ENCODE data around the gene SPPL2C.

The SPPL2C gene

GRCh38 chr17:45846646-45847045 lies 2.0 kb downstream of the SPPL2C start:
- no peak overlapping the region for H3K4me3 ChIP-seq (ENCODE audit: low read depth, low read length)
- TF ChIP-seq MYC (IDR thresholded peaks at IDR 0.05; ENCODE audit: low read depth, low read length) (no peak), POLR2A (IDR thresholded peaks at IDR 0.05; ENCODE audit: extremely low read depth, insufficient read length) (no peak), CTCF (IDR thresholded peaks at IDR 0.05; ENCODE audit: low read depth, low read length) (no peak)
- TF ChIP-seq, protein P1, sequence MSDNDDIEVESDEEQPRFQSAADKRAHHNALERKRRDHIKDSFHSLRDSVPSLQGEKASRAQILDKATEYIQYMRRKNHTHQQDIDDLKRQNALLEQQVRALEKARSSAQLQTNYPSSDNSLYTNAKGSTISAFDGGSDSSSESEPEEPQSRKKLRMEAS (IDR thresholded peaks at IDR 0.05; ENCODE audit: low read depth, low read length) = no peak
- DNase-seq (ENCODE audit: low read depth) = no peak

DNA sequence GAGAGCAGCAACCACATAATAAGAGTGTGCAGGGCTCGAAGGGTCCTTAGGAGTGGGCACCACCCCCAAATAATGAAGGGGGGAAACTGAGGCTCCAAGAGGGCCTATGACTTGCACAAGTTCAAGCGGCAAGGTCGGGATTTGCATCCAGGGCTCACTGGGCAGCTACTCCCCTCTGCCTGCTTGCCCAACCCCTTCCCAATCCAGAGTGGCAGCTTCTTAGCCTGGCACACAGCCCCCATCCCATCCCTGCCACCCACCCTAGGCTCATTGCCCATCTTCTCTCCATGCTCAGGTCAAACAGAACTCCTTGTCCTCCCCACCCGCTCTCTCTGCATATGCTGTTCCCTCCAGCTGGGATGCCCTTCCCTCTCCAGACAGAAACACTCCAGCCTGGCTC lies 2.4 kb downstream of the SPPL2C start:
- DNase-seq (ENCODE audit: low read depth) = no peak
- TF ChIP-seq, protein P1 (IDR thresholded peaks at IDR 0.05; ENCODE audit: low read depth, low read length) = no peak
- TF ChIP-seq MYC (IDR thresholded peaks at IDR 0.05; ENCODE audit: low read depth, low read length) (no peak), POLR2A (IDR thresholded peaks at IDR 0.05; ENCODE audit: extremely low read depth, insufficient read length) (no peak), CTCF (IDR thresholded peaks at IDR 0.05; ENCODE audit: low read depth, low read length) (no peak)
- H3K4me3 ChIP-seq (ENCODE audit: low read depth, low read length) = no peak overlapping the region

DNA sequence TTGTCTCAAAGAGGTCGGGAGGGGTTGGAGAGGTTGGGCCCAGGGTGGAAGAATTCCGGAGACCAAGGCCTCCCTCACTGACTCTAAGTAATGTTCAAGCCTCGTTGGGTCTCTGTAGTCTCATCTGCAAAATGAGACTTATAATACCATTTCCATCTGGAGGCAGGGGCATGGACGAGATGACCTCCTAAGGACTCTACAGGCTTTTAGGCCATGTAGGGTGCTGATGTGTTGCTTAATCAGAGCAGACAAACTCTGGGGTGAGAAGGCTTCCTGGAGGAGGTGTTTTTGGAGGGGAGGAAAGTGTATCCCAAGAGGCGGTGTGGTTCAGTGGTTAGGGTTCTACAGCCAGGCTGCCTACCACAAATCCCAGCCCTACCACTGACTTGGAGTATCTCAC lies 3.1 kb downstream of the SPPL2C start:
- DNase-seq (ENCODE audit: low read depth) = no peak
- no peak overlapping the region for H3K4me3 ChIP-seq (ENCODE audit: low read depth, low read length)
- TF ChIP-seq POLR2A (IDR thresholded peaks at IDR 0.05; ENCODE audit: extremely low read depth, insufficient read length) (no peak), CTCF (IDR thresholded peaks at IDR 0.05; ENCODE audit: low read depth, low read length) (no peak), MYC (IDR thresholded peaks at IDR 0.05; ENCODE audit: low read depth, low read length) (no peak)
- TF ChIP-seq, protein P1 (IDR thresholded peaks at IDR 0.05; ENCODE audit: low read depth, low read length) = no peak

DNA sequence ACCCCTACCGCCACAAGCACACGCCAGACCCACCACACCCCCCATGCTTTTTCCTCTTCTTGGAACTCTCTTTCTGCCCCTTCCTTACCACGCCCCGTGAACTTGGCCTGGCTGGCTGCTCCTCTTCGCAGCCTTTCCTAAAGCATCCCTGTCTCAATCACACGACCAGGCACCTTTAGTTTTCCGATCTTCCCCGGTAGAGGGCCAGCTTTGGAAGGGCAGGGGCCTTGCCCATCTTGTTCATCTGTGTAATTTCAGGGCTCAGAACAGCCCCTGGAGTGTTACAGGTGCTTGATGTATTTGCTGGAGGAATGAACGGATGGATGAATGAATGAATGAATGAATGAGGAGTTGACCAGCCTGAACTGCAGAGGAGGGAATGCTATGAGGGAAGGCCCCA lies 3.7 kb downstream of the SPPL2C start:
- DNase-seq (ENCODE audit: low read depth) = no peak
- H3K4me3 ChIP-seq (ENCODE audit: low read depth, low read length) = no peak overlapping the region
- TF ChIP-seq MYC (IDR thresholded peaks at IDR 0.05; ENCODE audit: low read depth, low read length) (no peak), CTCF (IDR thresholded peaks at IDR 0.05; ENCODE audit: low read depth, low read length) (no peak), POLR2A (IDR thresholded peaks at IDR 0.05; ENCODE audit: extremely low read depth, insufficient read length) (no peak)
- TF ChIP-seq, protein P1 (IDR thresholded peaks at IDR 0.05; ENCODE audit: low read depth, low read length) = no peak

DNA sequence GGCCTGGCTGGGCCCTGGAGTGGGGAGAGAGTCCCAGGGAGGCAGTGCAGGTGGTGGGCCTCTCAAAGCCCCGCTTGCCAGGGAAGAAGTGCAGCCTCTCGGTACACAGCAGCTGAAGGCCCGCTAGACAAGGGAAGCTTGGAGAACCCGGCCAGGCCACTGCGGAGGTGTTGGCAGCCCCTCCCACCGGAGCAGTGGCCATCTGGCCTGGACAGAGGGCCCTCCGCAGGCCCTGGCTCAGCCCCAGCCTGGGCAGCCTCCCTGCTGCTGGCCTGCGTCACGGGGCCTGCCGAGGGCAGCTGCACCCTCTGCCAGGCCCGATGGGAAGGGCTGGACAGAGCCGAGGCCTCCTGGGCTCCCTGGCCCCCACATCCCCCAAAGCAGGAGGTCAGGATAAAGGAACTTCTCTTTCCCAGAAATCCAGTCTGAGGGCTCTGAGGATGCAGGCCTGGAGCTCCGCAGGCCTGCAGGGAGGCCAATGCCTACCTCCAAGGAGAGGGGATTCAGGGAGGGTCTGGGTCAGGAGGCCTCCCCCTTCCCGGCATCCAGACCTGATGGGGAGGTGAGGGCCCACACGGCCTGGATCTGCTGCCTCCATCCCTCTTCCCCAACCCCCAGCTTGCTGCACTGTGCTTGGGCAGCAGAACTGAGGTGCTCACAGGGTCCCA lies 4.3 kb downstream of the SPPL2C start:
- DNase-seq (ENCODE audit: low read depth) = no peak
- no peak overlapping the region for H3K4me3 ChIP-seq (ENCODE audit: low read depth, low read length)
- TF ChIP-seq CTCF (IDR thresholded peaks at IDR 0.05; ENCODE audit: low read depth, low read length) (no peak), POLR2A (IDR thresholded peaks at IDR 0.05; ENCODE audit: extremely low read depth, insufficient read length) (no peak), MYC (IDR thresholded peaks at IDR 0.05; ENCODE audit: low read depth, low read length) (no peak)
- TF ChIP-seq, protein P1 (IDR thresholded peaks at IDR 0.05; ENCODE audit: low read depth, low read length) = no peak
